AG10803 (cell line): Measurements from ENCODE around the gene SPTAN1.

Source experiments
- DNase-seq: peaks from one replicate; pipeline ENCODE4 v3.0.0; 2010; ENCODE audit warnings: low read depth
- H3K4me3 ChIP-seq: 2 replicates; pipeline ENCODE4 v1.5.1; 2011; ENCODE audit warnings: mild to moderate bottlenecking, low read length, control low read depth
- TF ChIP-seq, protein P1 (sequence below): conservative IDR thresholded peaks from 2 replicates; pipeline ENCODE4 v1.5.1; 2011; ENCODE audit warnings: mild to moderate bottlenecking, low read length, control low read depth, inconsistent platforms

SPTAN1 gene

DNA sequence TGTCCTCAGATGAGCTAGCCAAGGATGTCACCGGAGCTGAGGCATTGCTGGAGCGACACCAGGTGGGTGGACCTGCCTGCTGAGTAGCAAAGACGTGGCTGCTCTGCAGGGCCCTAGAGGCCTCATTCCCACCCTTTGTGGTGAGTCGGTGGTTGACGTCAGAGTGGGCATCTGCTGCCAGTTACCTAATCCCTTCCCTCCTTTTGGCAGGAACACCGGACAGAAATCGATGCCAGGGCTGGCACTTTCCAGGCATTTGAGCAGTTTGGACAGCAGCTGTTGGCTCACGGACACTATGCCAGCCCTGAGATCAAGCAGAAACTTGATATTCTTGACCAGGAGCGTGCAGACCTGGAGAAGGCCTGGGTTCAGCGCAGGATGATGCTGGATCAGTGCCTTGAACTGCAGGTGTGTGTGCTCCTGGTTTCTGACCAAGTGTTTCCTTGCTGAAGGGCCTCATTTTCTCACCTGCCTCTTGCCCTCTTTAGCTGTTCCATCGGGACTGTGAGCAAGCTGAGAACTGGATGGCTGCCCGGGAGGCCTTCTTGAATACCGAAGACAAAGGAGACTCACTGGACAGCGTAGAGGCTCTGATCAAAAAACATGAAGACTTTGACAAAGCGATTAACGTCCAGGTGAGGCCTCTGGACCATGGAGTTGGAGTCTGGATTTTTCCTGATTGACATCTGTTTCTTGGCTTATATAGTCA, 55.4 kb downstream of the SPTAN1 start:
- H3K4me3 ChIP-seq, result no peak overlapping the region
- DNase-seq, result peak; percentile 55
- TF ChIP-seq, protein P1, sequence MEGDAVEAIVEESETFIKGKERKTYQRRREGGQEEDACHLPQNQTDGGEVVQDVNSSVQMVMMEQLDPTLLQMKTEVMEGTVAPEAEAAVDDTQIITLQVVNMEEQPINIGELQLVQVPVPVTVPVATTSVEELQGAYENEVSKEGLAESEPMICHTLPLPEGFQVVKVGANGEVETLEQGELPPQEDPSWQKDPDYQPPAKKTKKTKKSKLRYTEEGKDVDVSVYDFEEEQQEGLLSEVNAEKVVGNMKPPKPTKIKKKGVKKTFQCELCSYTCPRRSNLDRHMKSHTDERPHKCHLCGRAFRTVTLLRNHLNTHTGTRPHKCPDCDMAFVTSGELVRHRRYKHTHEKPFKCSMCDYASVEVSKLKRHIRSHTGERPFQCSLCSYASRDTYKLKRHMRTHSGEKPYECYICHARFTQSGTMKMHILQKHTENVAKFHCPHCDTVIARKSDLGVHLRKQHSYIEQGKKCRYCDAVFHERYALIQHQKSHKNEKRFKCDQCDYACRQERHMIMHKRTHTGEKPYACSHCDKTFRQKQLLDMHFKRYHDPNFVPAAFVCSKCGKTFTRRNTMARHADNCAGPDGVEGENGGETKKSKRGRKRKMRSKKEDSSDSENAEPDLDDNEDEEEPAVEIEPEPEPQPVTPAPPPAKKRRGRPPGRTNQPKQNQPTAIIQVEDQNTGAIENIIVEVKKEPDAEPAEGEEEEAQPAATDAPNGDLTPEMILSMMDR, result no peak

DNA sequence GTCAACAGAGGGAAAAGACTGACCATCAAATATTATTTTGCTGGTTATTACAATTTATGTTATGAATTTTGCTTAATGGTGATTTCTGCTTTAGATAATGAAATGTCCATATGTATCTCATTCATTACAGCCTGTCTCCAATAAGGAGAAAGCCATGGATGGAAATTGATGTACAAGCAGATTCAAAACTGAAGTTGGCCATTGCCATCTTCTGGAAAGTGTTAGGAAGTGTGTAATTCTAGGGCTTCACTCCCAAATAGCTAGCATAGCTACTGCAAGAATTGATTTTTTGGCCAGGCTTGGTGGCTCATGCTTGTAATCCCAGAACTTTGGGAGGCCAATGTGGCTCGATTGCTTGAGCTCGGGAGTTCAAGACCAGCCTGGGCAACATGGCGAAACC, 58.5 kb downstream of the SPTAN1 start:
- TF ChIP-seq, protein P1, result no peak
- no peak for DNase-seq

DNA sequence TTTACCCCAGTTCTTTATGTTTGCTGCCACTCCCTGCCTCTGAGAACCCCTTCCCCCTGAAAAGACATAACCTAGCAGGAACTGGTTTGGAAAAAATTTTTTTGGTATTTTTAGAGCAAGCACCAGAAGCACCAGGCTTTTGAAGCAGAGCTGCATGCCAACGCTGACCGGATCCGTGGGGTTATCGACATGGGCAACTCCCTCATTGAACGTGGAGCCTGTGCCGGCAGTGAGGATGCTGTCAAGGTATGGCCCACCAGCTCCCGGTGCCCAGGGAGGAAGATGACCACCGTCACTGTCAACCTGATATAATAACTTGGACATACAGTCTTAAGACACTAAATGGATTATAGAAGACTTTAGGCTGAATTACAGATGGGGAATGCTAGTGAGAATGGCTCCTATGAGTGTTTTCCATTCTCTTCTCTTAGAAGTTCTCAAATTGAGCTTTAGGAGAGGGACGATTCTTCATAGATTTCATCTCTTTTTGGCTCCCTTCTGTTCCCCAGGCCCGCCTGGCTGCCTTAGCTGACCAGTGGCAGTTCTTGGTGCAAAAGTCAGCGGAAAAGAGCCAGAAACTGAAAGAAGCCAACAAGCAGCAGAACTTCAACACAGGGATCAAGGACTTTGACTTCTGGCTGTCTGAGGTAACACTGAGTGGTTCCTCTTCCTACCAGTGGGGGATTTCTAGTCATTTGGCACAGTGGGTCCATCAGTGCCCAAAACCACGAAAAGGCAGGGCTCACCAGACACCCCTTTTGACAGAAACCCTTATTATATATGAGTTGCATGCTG, 59.4 kb downstream of the SPTAN1 start:
- TF ChIP-seq, protein P1, result no peak
- no peak overlapping the region for H3K4me3 ChIP-seq
- DNase-seq, result no peak

More for the DNA sequence above, 58.5 kb downstream of the SPTAN1 start:
- no peak overlapping the region for H3K4me3 ChIP-seq

DNA sequence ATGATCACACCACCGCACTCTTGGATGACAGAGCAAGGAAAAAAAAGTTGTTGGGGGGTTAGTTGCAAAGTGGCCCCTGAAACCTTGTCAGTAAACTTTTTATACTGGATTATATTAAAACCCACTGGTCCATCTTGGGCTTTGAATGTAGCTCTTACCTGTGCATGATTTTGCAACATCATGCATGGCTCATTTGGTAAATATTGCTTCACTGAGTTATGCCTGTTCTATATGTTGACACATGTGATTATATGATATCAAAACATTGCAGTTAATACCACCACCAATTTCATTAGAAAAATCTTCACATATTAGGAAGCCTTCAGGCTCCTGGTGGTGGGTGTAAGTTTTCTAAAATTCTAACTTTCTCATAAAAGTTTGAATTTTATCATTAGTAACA, 62.3 kb downstream of the SPTAN1 start:
- H3K4me3 ChIP-seq, result no peak overlapping the region
- no peak for DNase-seq
- TF ChIP-seq, protein P1, result no peak

DNA sequence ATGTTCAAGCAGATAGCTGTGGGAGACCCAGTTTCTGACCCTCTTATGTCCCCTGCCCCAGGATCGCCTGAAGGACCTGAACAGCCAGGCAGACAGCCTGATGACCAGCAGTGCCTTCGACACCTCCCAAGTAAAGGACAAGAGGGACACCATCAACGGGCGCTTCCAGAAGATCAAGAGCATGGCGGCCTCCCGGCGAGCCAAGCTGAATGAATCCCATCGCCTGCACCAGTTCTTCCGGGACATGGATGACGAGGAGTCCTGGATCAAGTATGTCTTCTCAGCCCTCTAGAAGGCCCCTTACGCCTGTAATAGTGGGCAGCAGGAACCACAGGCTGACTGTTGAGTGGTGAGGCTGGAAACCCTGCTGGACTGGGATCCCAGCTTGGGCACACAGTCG, 63.2 kb downstream of the SPTAN1 start:
- H3K4me3 ChIP-seq, result no peak overlapping the region
- no peak for DNase-seq
- TF ChIP-seq, protein P1, result no peak

DNA sequence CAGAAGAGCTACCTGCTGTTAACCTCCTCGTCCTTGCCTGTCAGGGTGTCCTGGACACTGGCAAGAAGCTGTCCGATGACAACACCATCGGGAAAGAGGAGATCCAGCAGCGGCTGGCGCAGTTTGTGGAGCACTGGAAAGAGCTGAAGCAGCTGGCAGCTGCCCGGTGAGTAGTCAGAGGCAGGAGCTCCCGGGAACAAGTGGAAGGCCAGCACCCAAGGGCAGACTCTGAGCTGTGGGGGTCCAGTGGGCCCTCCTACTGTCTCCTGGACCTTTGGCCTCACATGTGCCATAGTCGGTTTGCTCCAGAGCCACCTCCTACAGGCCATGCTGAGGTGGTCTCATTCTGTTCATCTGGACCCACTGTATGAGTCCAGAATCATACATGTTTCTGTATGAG, 65.6 kb downstream of the SPTAN1 start:
- no peak for DNase-seq
- TF ChIP-seq, protein P1, result no peak
- H3K4me3 ChIP-seq, result no peak overlapping the region

DNA sequence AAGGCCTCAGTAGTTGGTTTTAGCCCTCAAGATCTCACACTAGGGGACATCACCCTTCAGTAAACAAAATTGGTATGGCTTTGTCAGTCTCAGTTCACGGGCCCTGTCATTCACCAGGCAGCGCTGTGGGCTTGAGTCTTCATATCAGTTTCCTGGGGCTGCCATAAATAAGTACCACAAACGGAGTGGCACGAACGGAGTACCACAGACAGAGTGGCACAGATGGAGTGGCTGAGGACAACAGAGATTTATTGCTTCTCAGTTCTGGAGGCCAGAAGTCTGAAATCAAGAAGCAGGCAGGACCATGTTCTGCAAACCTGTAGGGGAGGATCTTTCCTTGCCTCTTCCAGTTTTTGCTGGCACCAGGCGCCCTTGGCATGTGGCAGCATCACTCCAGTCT, 66.7 kb downstream of the SPTAN1 start:
- H3K4me3 ChIP-seq, result no peak overlapping the region
- TF ChIP-seq, protein P1, result no peak
- DNase-seq, result no peak
